GM13977 (cell line): ENCODE data around the gene PPP4R2.

Experiments used
- DNase-seq: peaks from one replicate; pipeline ENCODE4 v3.0.0; 2012; ENCODE audit warnings: low spot score
- CTCF ChIP-seq: IDR thresholded peaks from 2 replicates; pipeline ENCODE4 v1.5.1; 2012; ENCODE audit warnings: mild to moderate bottlenecking, control low read depth; ENCODE audit not compliant: insufficient read depth; ENCODE audit errors: extremely low read depth, missing control alignments
- in situ Hi-C: fragments of 300-500 bp; cut with MboI; formaldehyde crosslinking; loops from one replicate; pipeline ENCODE4 v1.12.0; 2022; ENCODE audit warnings: low sequenced_read_pairs, low pct_unique_long_range_greater_than_20kb, mixed read lengths, inconsistent platforms; ENCODE audit not compliant: unreplicated experiment

PPP4R2 gene

GRCh38 chr3:73098026-73098425, 101.4 kb downstream of the PPP4R2 start:
- no peak for TF ChIP-seq CTCF
- in situ Hi-C loops, result loop anchor here (25.0 kb wide), 2 partner anchors 1236 to 1386 kb away; no protein-coding TSS in a partner anchor
- DNase-seq, result no peak

- no peak for TF ChIP-seq CTCF
- DNase-seq, result no peak
- in situ Hi-C loops, result loop anchor here (25.0 kb wide), 2 partner anchors 1237 to 1387 kb away; no protein-coding TSS in a partner anchor
Observed at GRCh38 chr3:73098873-73099272, 102.3 kb downstream of the PPP4R2 start.

- peak; percentile 88 for DNase-seq
- in situ Hi-C loops, result loop anchor here (10.0 kb wide), 1 partner anchor 404 kb away; no protein-coding TSS in a partner anchor
Observed at GRCh38 chr3:73100741-73101559, 104.3 kb downstream of the PPP4R2 start.

GRCh38 chr3:73101881-73102280, 105.3 kb downstream of the PPP4R2 start:
- in situ Hi-C loops, result loop anchor here (10.0 kb wide), 1 partner anchor 403 kb away; no protein-coding TSS in a partner anchor
- no peak for TF ChIP-seq CTCF
- no peak for DNase-seq

More at GRCh38 chr3:73100741-73101559, 104.3 kb downstream of the PPP4R2 start:
- TF ChIP-seq CTCF, result peak; percentile 87

GRCh38 chr3:73107215-73107614, 110.6 kb downstream of the PPP4R2 start:
- TF ChIP-seq CTCF, result no peak
- in situ Hi-C loops, result loop anchor here (10.0 kb wide), 1 partner anchor 398 kb away; no protein-coding TSS in a partner anchor
- no peak for DNase-seq

- TF ChIP-seq CTCF, result no peak
- no peak for DNase-seq
- in situ Hi-C loops, result loop anchor here (10.0 kb wide), 1 partner anchor 397 kb away; no protein-coding TSS in a partner anchor
Observed at GRCh38 chr3:73107676-73108187, 111.1 kb downstream of the PPP4R2 start.
